Transverse colon (tissue), 4 donors: Measurements from ENCODE around the gene ALPI. TPM values are rescaled to one million over a fixed set of nuclear protein-coding genes. Genes with fewer than 3 reads are reported as not detected.
"Not testable (repeated sequence)": the region's sequence is repeated elsewhere in the genome, so short reads cannot be mapped to it uniquely, and the experiment has no call there.

Experiments
- DNase-seq: peaks from one replicate; pipeline ENCODE4 v3.0.0-alpha.2; 2019
- H3K27ac ChIP-seq, 4 donors: fragments of 200-600 bp; sonication (generic); 2 replicates each; pipeline ENCODE4 v1.5.1; 2016 to 2018; ENCODE audit warnings: inconsistent platforms in 4 of 4
- H3K27me3 ChIP-seq: fragments of 200-600 bp; sonication (generic); 2 replicates; pipeline ENCODE4 v1.5.1; 2017; ENCODE audit warnings: inconsistent platforms
- H3K36me3 ChIP-seq, 4 donors: fragments of 200-600 bp; sonication (generic); 2 replicates each; pipeline ENCODE4 v1.5.1; 2017 to 2019; ENCODE audit warnings: inconsistent platforms in 4 of 4
- H3K4me1 ChIP-seq, 4 donors: fragments of 200-600 bp; sonication (generic); 2 replicates each; pipeline ENCODE4 v1.5.1; 2017 to 2020; ENCODE audit warnings: inconsistent platforms in 4 of 4
- H3K4me3 ChIP-seq, 4 donors: fragments of 200-600 bp; sonication (generic); 1 replicate in 1 of 4; 2 replicates in 3 of 4; pipeline versions ENCODE4 v1.5.1 to v1.6.1; 2017 to 2019; ENCODE audit warnings: inconsistent platforms in 4 of 4
- H3K9me3 ChIP-seq, 2 donors: fragments of 200-600 bp; sonication (generic); 2 replicates each; pipeline ENCODE4 v1.5.1; 2017 to 2019; ENCODE audit warnings: inconsistent platforms in 2 of 2
- EP300 ChIP-seq: sonication (generic); formaldehyde crosslinking; IDR thresholded peaks from one replicate; pipeline ENCODE4 v1.6.1; 2017; ENCODE audit warnings: antibody characterized with exemption, low read depth
- POLR2A ChIP-seq: fragments of 450-650 bp; IDR thresholded peaks from one replicate; pipeline ENCODE4 v1.6.1; 2016; ENCODE audit warnings: antibody characterized with exemption, mild to moderate bottlenecking, moderate library complexity
- POLR2AphosphoS5 ChIP-seq, 3 donors: sonication (generic); formaldehyde crosslinking; IDR thresholded peaks; one replicate each; pipeline ENCODE4 v1.6.1; 2016; ENCODE audit warnings: antibody characterized with exemption in 3 of 3
- WGBS, 2 donors: methylation state at CpG; one replicate each; pipeline ENCODE4 v1.1.5; 2018; ENCODE audit warnings: low coverage in 1 of 2; 5-methylcytosine and 5-hydroxymethylcytosine counted together
- in situ Hi-C, 4 donors: fragments of 200-750 bp; cut with MboI; loops; one replicate each; pipeline versions ENCODE4 v1.15.0 to v1.15.1; 2017; ENCODE audit warnings: low sequenced_read_pairs in 3 of 4, low pct_ligation_motif_present in 1 of 4, low pct_unique_long_range_greater_than_20kb in 1 of 4
- intact Hi-C: fragments of 100-400 bp; cut with DNase I; formaldehyde crosslinking; loops from one replicate; pipeline ENCODE4 v1.15.1; 2023; ENCODE audit warnings: low total_unique reads
- total RNA-seq, 4 donors: library from RNA; depleted of rRNA; stranded (reverse); fragments of >200 nt; gene quantifications; one replicate each; pipeline ENCODE4 v1.1.0, GENCODE V29; 2016
- TF ChIP-seq, protein P1 (sequence below), 5 experiments: fragments of 200-600 bp in 3 of 5; fragments of 450-650 bp in 2 of 5; sonication (generic) in 3 of 5; IDR thresholded peaks; 1 replicate in 2 of 5; 2 replicates in 3 of 5; pipeline ENCODE4 v1.5.1; 2016 to 2017; ENCODE audit warnings: antibody characterized with exemption in 5 of 5, inconsistent platforms in 3 of 5, mild to moderate bottlenecking in 2 of 5, moderate library complexity in 1 of 5

Gene ALPI
- total RNA-seq, result 10 to 100 TPM in 3 of 4 donors, 1 to 10 TPM in 1; 4.2 to 50.9 (median 25.9) TPM

GRCh38 chr2:232455426-232456255, at the start of gene ALPI:
ALPI (plus strand) TSS chr2:232456153; CDS start chr2:232456200, 47 bp downstream.
- in situ Hi-C loops, result no loop called here
- Histone ChIP-seq H3K27me3 (peaks cover 12% of the 10 kb centered on the region), H3K9me3 (no peaks in the 10 kb centered on the region), H3K4me1 (peaks cover 0 to 12% (median 9%) of the 10 kb centered on the region in 4 donors), H3K27ac (peak within 1 kb of the TSS in 2 of 4 donors; percentile 18 to 44), H3K4me3 (no peak within 1 kb of the TSS), H3K36me3 (no peaks in the 10 kb centered on the region)
- WGBS, 2 donors, result 60% methylated on average over 14 of the region's 14 CpGs; no CpG with 5 or more reads in 1 of the 2 donors
- TF ChIP-seq EP300 (no peak), POLR2A (peak; percentile 21), POLR2AphosphoS5 (IDR thresholded peaks at IDR 0.05) (peak in 2 of 3 donors; percentile 47 to 55)
- DNase-seq, result peak; percentile 89
- intact Hi-C loops, result no loop called here

DNA sequence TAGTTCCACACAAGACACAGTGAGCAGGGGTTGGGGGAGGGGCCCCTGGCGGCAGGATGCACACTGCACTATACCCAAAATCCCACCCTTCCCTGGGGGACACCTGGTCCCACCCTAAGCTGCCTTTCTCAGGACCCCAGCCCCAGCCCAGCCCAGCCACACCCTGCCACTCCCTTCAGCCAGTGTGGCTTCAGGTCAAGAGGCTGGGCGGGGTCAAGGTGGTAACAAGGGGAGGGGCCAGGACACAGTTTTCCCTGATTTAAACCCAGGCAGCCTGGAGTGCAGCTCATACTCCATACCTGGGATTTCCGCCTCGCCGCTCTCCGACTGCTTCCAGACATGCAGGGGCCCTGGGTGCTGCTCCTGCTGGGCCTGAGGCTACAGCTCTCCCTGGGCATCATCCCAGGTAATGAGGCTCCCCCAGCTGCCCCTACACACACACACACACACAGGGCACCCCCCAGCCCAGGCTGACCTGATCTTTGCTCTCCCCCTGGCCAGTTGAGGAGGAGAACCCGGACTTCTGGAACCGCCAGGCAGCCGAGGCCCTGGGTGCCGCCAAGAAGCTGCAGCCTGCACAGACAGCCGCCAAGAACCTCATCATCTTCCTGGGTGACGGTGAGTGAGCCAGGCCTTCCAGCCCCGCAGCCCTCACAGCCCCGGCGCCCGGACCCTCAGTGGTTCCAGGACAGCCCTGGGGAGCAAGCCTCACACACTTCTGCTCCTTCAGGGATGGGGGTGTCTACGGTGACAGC, 49.2 kb upstream of the ALPI start, which contains the start of gene ALPG:
TSS of gene ALPG (plus strand) at position 289 of the 755 bp plus-strand sequence. CDS start at position 340, 51 bp downstream.
- intact Hi-C loops, result no loop called here
- Histone ChIP-seq H3K27ac (no peak within 1 kb of the TSS), H3K4me1 (peaks cover 0 to 7% (median 3%) of the 10 kb centered on the region in 4 donors), H3K9me3 (no peaks in the 10 kb centered on the region), H3K4me3 (no peak within 1 kb of the TSS), H3K27me3 (peaks cover 8% of the 10 kb centered on the region), H3K36me3 (no peaks in the 10 kb centered on the region)
- DNase-seq, result no peak
- WGBS, 2 donors, result 88 to 100% methylated on average over 1 to 14 of the region's 17 CpGs
- in situ Hi-C loops, result no loop called here
- no peak for TF ChIP-seq EP300
- TF ChIP-seq POLR2A, result no peak
- TF ChIP-seq, protein P1, sequence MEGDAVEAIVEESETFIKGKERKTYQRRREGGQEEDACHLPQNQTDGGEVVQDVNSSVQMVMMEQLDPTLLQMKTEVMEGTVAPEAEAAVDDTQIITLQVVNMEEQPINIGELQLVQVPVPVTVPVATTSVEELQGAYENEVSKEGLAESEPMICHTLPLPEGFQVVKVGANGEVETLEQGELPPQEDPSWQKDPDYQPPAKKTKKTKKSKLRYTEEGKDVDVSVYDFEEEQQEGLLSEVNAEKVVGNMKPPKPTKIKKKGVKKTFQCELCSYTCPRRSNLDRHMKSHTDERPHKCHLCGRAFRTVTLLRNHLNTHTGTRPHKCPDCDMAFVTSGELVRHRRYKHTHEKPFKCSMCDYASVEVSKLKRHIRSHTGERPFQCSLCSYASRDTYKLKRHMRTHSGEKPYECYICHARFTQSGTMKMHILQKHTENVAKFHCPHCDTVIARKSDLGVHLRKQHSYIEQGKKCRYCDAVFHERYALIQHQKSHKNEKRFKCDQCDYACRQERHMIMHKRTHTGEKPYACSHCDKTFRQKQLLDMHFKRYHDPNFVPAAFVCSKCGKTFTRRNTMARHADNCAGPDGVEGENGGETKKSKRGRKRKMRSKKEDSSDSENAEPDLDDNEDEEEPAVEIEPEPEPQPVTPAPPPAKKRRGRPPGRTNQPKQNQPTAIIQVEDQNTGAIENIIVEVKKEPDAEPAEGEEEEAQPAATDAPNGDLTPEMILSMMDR (IDR thresholded peaks at IDR 0.05), result no peak
- TF ChIP-seq POLR2AphosphoS5 (IDR thresholded peaks at IDR 0.05), result no peak

DNA sequence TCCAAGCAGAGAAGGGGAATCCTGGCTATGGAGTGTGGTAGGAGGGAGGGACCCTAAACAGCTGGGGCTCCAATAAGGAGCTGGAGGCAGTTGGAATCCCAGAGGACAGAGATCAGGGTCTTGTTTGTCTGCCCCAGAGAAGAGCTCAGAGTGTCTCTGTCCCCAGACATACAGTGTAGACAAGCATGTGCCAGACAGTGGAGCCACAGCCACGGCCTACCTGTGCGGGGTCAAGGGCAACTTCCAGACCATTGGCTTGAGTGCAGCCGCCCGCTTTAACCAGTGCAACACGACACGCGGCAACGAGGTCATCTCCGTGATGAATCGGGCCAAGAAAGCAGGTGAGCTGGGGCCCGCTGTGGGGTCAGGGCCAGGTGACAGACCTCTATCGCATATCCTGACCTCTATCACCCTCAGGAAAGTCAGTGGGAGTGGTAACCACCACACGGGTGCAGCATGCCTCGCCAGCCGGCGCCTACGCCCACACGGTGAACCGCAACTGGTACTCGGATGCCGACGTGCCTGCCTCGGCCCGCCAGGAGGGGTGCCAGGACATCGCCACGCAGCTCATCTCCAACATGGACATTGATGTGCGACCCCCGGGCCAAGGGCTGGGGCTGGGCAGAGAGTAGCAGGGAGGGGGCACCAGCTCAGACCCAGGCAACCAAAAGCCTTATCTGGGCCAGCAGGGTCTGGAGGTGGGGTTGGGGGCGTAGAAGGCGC, 48.4 kb upstream of the ALPI start:
- H3K36me3 ChIP-seq, H3K4me3 ChIP-seq, H3K27ac ChIP-seq, H3K27me3 ChIP-seq, in situ Hi-C loops, DNase-seq, H3K4me1 ChIP-seq, intact Hi-C loops, H3K9me3 ChIP-seq: not testable (repeated sequence)
- 91% methylated on average over 29 of the region's 30 CpGs; no CpG with 5 or more reads in 1 of the 2 donors for WGBS, 2 donors

GRCh38 chr2:232408269-232408668, 47.7 kb upstream of the ALPI start:
- H3K27me3 ChIP-seq, H3K4me1 ChIP-seq, intact Hi-C loops, DNase-seq, H3K36me3 ChIP-seq, H3K9me3 ChIP-seq, in situ Hi-C loops, H3K4me3 ChIP-seq, H3K27ac ChIP-seq: not testable (repeated sequence)
- WGBS, 2 donors, result 60% methylated on average over 1 of the region's 10 CpGs; no CpG with 5 or more reads in 1 of the 2 donors

- H3K36me3 ChIP-seq, H3K4me3 ChIP-seq, H3K9me3 ChIP-seq, H3K27ac ChIP-seq, H3K4me1 ChIP-seq, in situ Hi-C loops, DNase-seq, intact Hi-C loops: not testable (repeated sequence)
- peaks cover 18% of the 10 kb centered on the region for H3K27me3 ChIP-seq
- WGBS, 2 donors, result 82% methylated on average over 34 of the region's 40 CpGs; no CpG with 5 or more reads in 1 of the 2 donors
Observed at GRCh38 chr2:232409617-232410016, 46.3 kb upstream of the ALPI start.
